Left cardiac atrium (tissue), 4 donors: ENCODE measurements around the gene RORC. TPM values are rescaled to one million over a fixed set of nuclear protein-coding genes. Genes with fewer than 3 reads are reported as not detected.
"Not testable (repeated sequence)": the region's sequence is repeated elsewhere in the genome, so short reads cannot be mapped to it uniquely, and the experiment has no call there.

Source experiments
- ATAC-seq, 2 donors: fragments of 200-7000 bp; cut with Tn5 transposase; one replicate each; pipeline ENCODE4 v1.9.1; 2020; ENCODE audit warnings: mild to moderate bottlenecking in 2 of 2, moderate library complexity in 2 of 2
- DNase-seq: peaks from one replicate; pipeline ENCODE4 v3.0.0-alpha.2; 2020
- intact Hi-C, 2 donors: fragments of 100-400 bp; cut with DNase I; formaldehyde crosslinking; loops; one replicate each; pipeline versions ENCODE4 v1.14.1 to v1.15.1; 2022 to 2023
- long read RNA-seq: library from polyadenylated mRNA; unstranded; transcript quantifications from one replicate; pipeline ENCODE4 v2.0.0, GENCODE V29; 2021
- total RNA-seq, 2 donors: library from RNA; stranded (reverse); fragmentation: NEBNext Ultra II Directional; extraction: Animal tissue kit (Norgen Biotek cat#: 25700); gene quantifications; one replicate each; pipeline ENCODE4 v1.2.1, GENCODE V29; 2021
- donor health status: DM: no; HTN: yes; CAD: no.
- donor health status: DM: no; HTN: yes; CAD: no; lungs with severe emphysema.
- donor health status: DM: yes; HTN: yes; CAD: no.
- donor health status: Dilated cardiomyopathy.

RORC gene
- total RNA-seq: 1 to 10 TPM; 2.3 to 6.1 TPM
- long read RNA-seq, partial matches to known transcripts: 1 of 3 reads
- long read RNA-seq, other reads (novel, unspliced or antisense): 1 of 3 reads

GRCh38 chr1:151831605-151832004, at the start of gene RORC:
RORC (minus strand) TSS chr1:151831802; CDS start chr1:151831764, 38 bp downstream.
- DNase-seq: no peak

GRCh38 chr1:151875419-151876097, 44.0 kb upstream of the RORC start:
- ATAC-seq (no peak), DNase-seq (no peak)
- intact Hi-C loops: no loop called here

More at GRCh38 chr1:151831605-151832004, at the start of gene RORC:
- ATAC-seq: peak; percentile 70 to 80
- intact Hi-C loops: loop anchor here in 1 of 2 donors (10.0 kb wide), 1 partner anchor 387 kb away; no protein-coding TSS in a partner anchor

GRCh38 chr1:151872776-151873175, 41.2 kb upstream of the RORC start:
- intact Hi-C loops, ATAC-seq: not testable (repeated sequence)

GRCh38 chr1:151871284-151872030, 39.9 kb upstream of the RORC start:
- intact Hi-C loops: no loop called here
- DNase-seq: no peak
- no peak for ATAC-seq

More at GRCh38 chr1:151872776-151873175, 41.2 kb upstream of the RORC start:
- DNase-seq: not testable (repeated sequence)

- intact Hi-C loops: no loop called here
- ATAC-seq (no peak), DNase-seq (no peak)
These were observed 36.9 kb upstream of the RORC start for GRCh38 chr1:151868486-151868885.

- ATAC-seq: peak in 1 of 2 donors; percentile 47
- DNase-seq: no peak
- intact Hi-C loops: no loop called here
These were observed 36.3 kb upstream of the RORC start for GRCh38 chr1:151867765-151868411.

GRCh38 chr1:151867321-151867720, 35.7 kb upstream of the RORC start:
- ATAC-seq (no peak), DNase-seq (no peak)
- intact Hi-C loops: no loop called here

GRCh38 chr1:151864411-151864810, 32.8 kb upstream of the RORC start:
- intact Hi-C loops: no loop called here
- peak in 1 of 2 donors; percentile 38 for ATAC-seq
- no peak for DNase-seq

GRCh38 chr1:151862604-151863003, 31.0 kb upstream of the RORC start:
- no peak for DNase-seq
- no peak for ATAC-seq
- intact Hi-C loops: no loop called here

GRCh38 chr1:151860504-151861187, 29.0 kb upstream of the RORC start:
- ATAC-seq: no peak
- intact Hi-C loops: no loop called here

GRCh38 chr1:151859891-151860293, 28.3 kb upstream of the RORC start:
- intact Hi-C loops: no loop called here
- ATAC-seq (no peak), DNase-seq (no peak)

More at GRCh38 chr1:151860504-151861187, 29.0 kb upstream of the RORC start:
- no peak for DNase-seq

GRCh38 chr1:151858886-151859665, 27.5 kb upstream of the RORC start:
- no peak for DNase-seq
- no peak for ATAC-seq
- intact Hi-C loops: no loop called here

- intact Hi-C loops: no loop called here
- ATAC-seq (peak in 1 of 2 donors; percentile 12), DNase-seq (no peak)
These were observed 26.6 kb upstream of the RORC start for GRCh38 chr1:151858030-151858746.

GRCh38 chr1:151855933-151856332, 24.3 kb upstream of the RORC start:
- DNase-seq (no peak), ATAC-seq (peak in 1 of 2 donors; percentile 25)
- intact Hi-C loops: no loop called here

- peak; percentile 63 to 76 for ATAC-seq
- DNase-seq: peak; percentile 53
- intact Hi-C loops: not testable (repeated sequence)
These were observed 23.9 kb upstream of the RORC start for GRCh38 chr1:151855516-151855915.

GRCh38 chr1:151854658-151855057, 23.1 kb upstream of the RORC start:
- intact Hi-C loops: no loop called here
- DNase-seq (no peak), ATAC-seq (no peak)

- ATAC-seq (no peak), DNase-seq (no peak)
- intact Hi-C loops: no loop called here
These were observed 21.9 kb upstream of the RORC start, which contains the start of gene THEM5 for GRCh38 chr1:151853411-151853943. THEM5 (minus strand) TSS chr1:151853712; CDS start chr1:151853565, 147 bp downstream.
